Measurements from ENCODE around the gene TRIO.

TRIO gene

DNA sequence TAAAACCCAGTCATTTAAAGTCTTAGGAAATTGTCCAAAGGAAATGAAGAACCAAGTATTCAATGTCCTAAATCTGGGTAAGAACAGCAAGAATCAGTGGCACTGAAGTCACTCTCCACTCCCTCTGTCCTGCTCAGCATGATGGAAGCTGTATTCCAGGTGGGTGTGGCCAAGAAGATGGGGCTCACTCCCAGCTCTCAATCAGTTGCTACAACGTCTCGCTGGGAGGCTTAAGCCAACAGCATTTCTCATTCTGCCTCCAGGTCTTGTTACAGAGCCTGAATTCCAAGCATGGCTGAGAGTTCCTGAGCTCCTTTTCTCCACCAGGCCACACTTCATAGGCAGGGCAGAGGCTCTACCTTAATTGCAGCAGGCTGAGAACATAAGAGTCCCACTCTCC is 41.2 kb upstream of the TRIO start:
- Histone ChIP-seq H3K27me3 (ENCODE audit: low read length) (no peaks in the 10 kb centered on the region), H3K27ac (ENCODE audit: low read depth, low read length) (no peak overlapping the region), H3K9me3 (ENCODE audit: insufficient read depth, low read length) (no peaks in the 10 kb centered on the region), H3F3A (ENCODE audit: insufficient read depth) (no peaks in the 10 kb centered on the region), H2AFZ (ENCODE audit: low read depth, low read length, severe bottlenecking) (no peak overlapping the region), H3K4me2 (ENCODE audit: low read depth, low read length, poor library complexity, severe bottlenecking) (no peak overlapping the region), H4K20me1 (ENCODE audit: low read depth, low read length) (no peaks in the 10 kb centered on the region), H3K9me2 (replicated peaks; ENCODE audit: insufficient read depth, low read length) (no peaks in the 10 kb centered on the region), H3K9ac (ENCODE audit: low read length) (no peak overlapping the region), H3K79me2 (ENCODE audit: insufficient read depth, low read length) (no peaks in the 10 kb centered on the region), H3K36me3 (ENCODE audit: low read length) (no peaks in the 10 kb centered on the region), H3K4me3 (ENCODE audit: insufficient read depth, low read length, poor library complexity, severe bottlenecking) (no peak overlapping the region)
- TF ChIP-seq, protein P1, sequence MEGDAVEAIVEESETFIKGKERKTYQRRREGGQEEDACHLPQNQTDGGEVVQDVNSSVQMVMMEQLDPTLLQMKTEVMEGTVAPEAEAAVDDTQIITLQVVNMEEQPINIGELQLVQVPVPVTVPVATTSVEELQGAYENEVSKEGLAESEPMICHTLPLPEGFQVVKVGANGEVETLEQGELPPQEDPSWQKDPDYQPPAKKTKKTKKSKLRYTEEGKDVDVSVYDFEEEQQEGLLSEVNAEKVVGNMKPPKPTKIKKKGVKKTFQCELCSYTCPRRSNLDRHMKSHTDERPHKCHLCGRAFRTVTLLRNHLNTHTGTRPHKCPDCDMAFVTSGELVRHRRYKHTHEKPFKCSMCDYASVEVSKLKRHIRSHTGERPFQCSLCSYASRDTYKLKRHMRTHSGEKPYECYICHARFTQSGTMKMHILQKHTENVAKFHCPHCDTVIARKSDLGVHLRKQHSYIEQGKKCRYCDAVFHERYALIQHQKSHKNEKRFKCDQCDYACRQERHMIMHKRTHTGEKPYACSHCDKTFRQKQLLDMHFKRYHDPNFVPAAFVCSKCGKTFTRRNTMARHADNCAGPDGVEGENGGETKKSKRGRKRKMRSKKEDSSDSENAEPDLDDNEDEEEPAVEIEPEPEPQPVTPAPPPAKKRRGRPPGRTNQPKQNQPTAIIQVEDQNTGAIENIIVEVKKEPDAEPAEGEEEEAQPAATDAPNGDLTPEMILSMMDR (IDR thresholded peaks at IDR 0.05; ENCODE audit: insufficient read depth, low read length, poor library complexity, severe bottlenecking) = no peak
- no peak for TF ChIP-seq EZH2phosphoT487 (conservative IDR thresholded peaks at IDR 0.05; ENCODE audit: low read length)

DNA sequence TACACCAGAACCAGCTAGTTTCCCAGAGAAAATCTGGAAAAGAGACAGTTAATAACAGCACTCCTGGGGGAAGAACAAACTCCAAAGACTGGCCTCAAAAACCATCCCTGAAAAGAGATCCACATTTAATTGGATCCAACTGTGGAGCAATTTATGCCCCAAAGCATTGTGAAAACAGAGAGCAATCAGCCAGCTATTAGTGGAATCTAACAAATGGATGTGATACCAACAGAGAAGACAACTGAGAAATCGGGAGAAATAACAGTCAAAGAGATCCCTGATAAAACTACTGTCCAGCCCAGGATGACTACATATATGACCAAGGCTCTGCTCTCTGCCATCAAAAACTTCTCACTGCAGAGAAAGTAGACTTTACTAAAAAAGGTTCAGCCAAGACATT is 40.5 kb upstream of the TRIO start:
- Histone ChIP-seq H3K36me3 (ENCODE audit: low read length) (no peaks in the 10 kb centered on the region), H2AFZ (ENCODE audit: low read depth, low read length, severe bottlenecking) (no peak overlapping the region), H3K79me2 (ENCODE audit: insufficient read depth, low read length) (no peaks in the 10 kb centered on the region), H3K9me3 (ENCODE audit: insufficient read depth, low read length) (no peaks in the 10 kb centered on the region), H3K27ac (ENCODE audit: low read depth, low read length) (no peak overlapping the region), H3K27me3 (ENCODE audit: low read length) (no peaks in the 10 kb centered on the region), H3F3A (ENCODE audit: insufficient read depth) (no peaks in the 10 kb centered on the region), H4K20me1 (ENCODE audit: low read depth, low read length) (no peaks in the 10 kb centered on the region), H3K4me2 (ENCODE audit: low read depth, low read length, poor library complexity, severe bottlenecking) (no peak overlapping the region), H3K9me2 (replicated peaks; ENCODE audit: insufficient read depth, low read length) (no peaks in the 10 kb centered on the region), H3K4me3 (ENCODE audit: insufficient read depth, low read length, poor library complexity, severe bottlenecking) (no peak overlapping the region), H3K9ac (ENCODE audit: low read length) (no peak overlapping the region)
- TF ChIP-seq EZH2phosphoT487 (conservative IDR thresholded peaks at IDR 0.05; ENCODE audit: low read length) = no peak
- TF ChIP-seq, protein P1 (IDR thresholded peaks at IDR 0.05; ENCODE audit: insufficient read depth, low read length, poor library complexity, severe bottlenecking) = no peak

DNA sequence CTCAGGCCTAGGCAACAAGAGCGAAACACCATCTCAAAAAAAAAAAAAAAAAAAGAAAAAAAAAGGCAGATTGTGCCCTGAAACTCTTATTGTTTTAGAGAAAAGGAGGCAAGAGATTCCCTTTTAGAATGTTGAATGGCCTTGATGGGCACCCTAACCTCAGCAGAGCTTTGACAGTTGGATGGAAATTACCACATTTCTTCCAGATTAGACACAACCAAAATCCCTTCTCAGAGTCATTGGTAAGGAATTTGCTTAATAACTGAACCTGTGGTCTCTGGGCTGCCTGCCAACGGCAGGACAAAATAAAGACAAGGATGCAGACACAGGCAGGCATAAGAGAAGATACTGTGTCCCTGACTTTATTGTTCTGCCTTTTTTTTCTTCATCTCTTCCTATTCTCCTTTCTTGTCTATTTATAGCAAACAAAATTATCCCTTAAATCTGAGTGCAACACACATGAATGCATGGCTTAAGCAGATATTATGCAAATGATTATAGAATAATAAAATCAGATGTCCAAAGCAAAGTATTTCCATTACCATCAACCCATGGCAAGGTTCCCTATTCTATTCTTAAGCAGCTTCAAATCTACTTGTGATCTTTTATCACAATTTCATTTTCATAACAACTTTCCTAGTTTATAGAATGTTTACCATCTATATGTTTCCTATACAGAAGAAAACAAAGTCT is 37.3 kb upstream of the TRIO start:
- H3K9me3 ChIP-seq (ENCODE audit: insufficient read depth, low read length) = no peaks in the 10 kb centered on the region
- no peak overlapping the region for H3K27ac ChIP-seq (ENCODE audit: low read depth, low read length)
- H3K9me2 ChIP-seq (replicated peaks; ENCODE audit: insufficient read depth, low read length) = no peaks in the 10 kb centered on the region
- H3K4me3 ChIP-seq (ENCODE audit: insufficient read depth, low read length, poor library complexity, severe bottlenecking) = no peak overlapping the region
- H3K79me2 ChIP-seq (ENCODE audit: insufficient read depth, low read length) = no peaks in the 10 kb centered on the region
- H3K9ac ChIP-seq (ENCODE audit: low read length) = no peak overlapping the region
- H2AFZ ChIP-seq (ENCODE audit: low read depth, low read length, severe bottlenecking) = no peak overlapping the region
- H4K20me1 ChIP-seq (ENCODE audit: low read depth, low read length) = no peaks in the 10 kb centered on the region
- no peaks in the 10 kb centered on the region for H3K36me3 ChIP-seq (ENCODE audit: low read length)
- H3K4me2 ChIP-seq (ENCODE audit: low read depth, low read length, poor library complexity, severe bottlenecking) = no peak overlapping the region
- no peaks in the 10 kb centered on the region for H3K27me3 ChIP-seq (ENCODE audit: low read length)
- no peak for TF ChIP-seq EZH2phosphoT487 (conservative IDR thresholded peaks at IDR 0.05; ENCODE audit: low read length)
- TF ChIP-seq, protein P1 (IDR thresholded peaks at IDR 0.05; ENCODE audit: insufficient read depth, low read length, poor library complexity, severe bottlenecking) = no peak
- no peaks in the 10 kb centered on the region for H3F3A ChIP-seq (ENCODE audit: insufficient read depth)
